SK-N-SH (cell line): ENCODE measurements around the gene MRNIP.

Experiments used
- CTCF ChIP-seq: fragments of 200-600 bp; sonication (generic); IDR thresholded peaks from 2 replicates; pipeline ENCODE4 v1.6.1; 2017; ENCODE audit warnings: antibody characterized with exemption, mild to moderate bottlenecking, moderate library complexity
- EP300 ChIP-seq, 2 experiments: IDR thresholded peaks; 2 replicates each; pipeline versions ENCODE4 v1.4.0 to v1.6.1; 2012; ENCODE audit warnings: borderline replicate concordance in 1 of 2, low read depth in 1 of 2, low read length in 1 of 2
- NFIC ChIP-seq: IDR thresholded peaks from 2 replicates; pipeline ENCODE4 v1.4.0; 2012; ENCODE audit warnings: borderline replicate concordance

- TF ChIP-seq CTCF (no peak), EP300 (IDR thresholded peaks at IDR 0.05; ENCODE audit: borderline replicate concordance in 1 of 2, low read depth in 1 of 2, low read length in 1 of 2) (no peak), NFIC (no peak)
Observed at GRCh38 chr5:179883163-179883562, 24.5 kb upstream of the MRNIP start.
